Left ventricle myocardium inferior (tissue), 1 donor: Measurements from ENCODE around the gene R3HDM2. TPM values are rescaled to one million over a fixed set of nuclear protein-coding genes. Genes with fewer than 3 reads are reported as not detected.
A peak's percentile ranks its signal among the peaks of the same experiment; 100 is the strongest.

Experiments used
- DNase-seq: peaks from one replicate; pipeline ENCODE4 v3.0.0-alpha.2; 2020
- H3K27ac ChIP-seq: fragments of 200-600 bp; replicated peaks from 2 replicates; pipeline ENCODE4 v1.8.0; 2021
- H3K27me3 ChIP-seq: fragments of 200-600 bp; 2 replicates; pipeline ENCODE4 v1.8.0; 2021; ENCODE audit warnings: low read depth
- H3K36me3 ChIP-seq: fragments of 200-600 bp; 2 replicates; pipeline ENCODE4 v1.8.0; 2021
- H3K4me1 ChIP-seq: fragments of 200-600 bp; 2 replicates; pipeline ENCODE4 v1.8.0; 2021
- H3K4me3 ChIP-seq: fragments of 200-600 bp; 2 replicates; pipeline ENCODE4 v1.8.0; 2021; ENCODE audit warnings: mild to moderate bottlenecking, moderate library complexity
- H3K9me3 ChIP-seq: fragments of 200-600 bp; replicated peaks from 2 replicates; pipeline ENCODE4 v1.8.0; 2021
- CTCF ChIP-seq: fragments of 200-600 bp; IDR thresholded peaks from 2 replicates; pipeline ENCODE4 v1.8.0; 2021; ENCODE audit warnings: antibody characterized with exemption, mild to moderate bottlenecking, borderline replicate concordance
- intact Hi-C: fragments of 100-400 bp; cut with micrococcal nuclease; formaldehyde crosslinking; loops from one replicate; pipeline ENCODE4 v1.11.0; 2022
- long read RNA-seq: library from polyadenylated mRNA; unstranded; transcript quantifications from one replicate; pipeline ENCODE4 v2.0.0, GENCODE V29; 2021
- total RNA-seq: library from RNA; stranded (reverse); fragmentation: NEBNext Ultra II Directional; extraction: Animal tissue kit (Norgen Biotek cat#: 25700); gene quantifications from one replicate; pipeline ENCODE4 v1.2.1, GENCODE V29; 2021
- donor health status: DM: no; HTN: yes; CAD: no; lungs with severe emphysema.

R3HDM2 gene
- total RNA-seq, result 63.1 TPM
- long read RNA-seq, full-length matches to known transcripts, result 12 of 48 reads
- long read RNA-seq, partial matches to known transcripts, result 12 of 48 reads
- long read RNA-seq, other reads (novel, unspliced or antisense), result 24 of 48 reads

GRCh38 chr12:57430931-57431566 is at the start of gene R3HDM2:
TSS of gene R3HDM2 (minus strand) at chr12:57431043. CDS start at chr12:57310428, 120,615 bp downstream.
- H3K9me3 ChIP-seq, result no peaks in the 10 kb centered on the region
- peaks cover 22% of the 10 kb centered on the region for H3K4me1 ChIP-seq
- TF ChIP-seq CTCF, result no peak
- intact Hi-C loops, result no loop called here
- H3K27ac ChIP-seq, result peak within 1 kb of the TSS; percentile 96
- no peaks in the 10 kb centered on the region for H3K36me3 ChIP-seq
- DNase-seq, result peak; percentile 97
- H3K4me3 ChIP-seq, result peak within 1 kb of the TSS; percentile 81
- H3K27me3 ChIP-seq, result no peaks in the 10 kb centered on the region

- no peak for TF ChIP-seq CTCF
- DNase-seq, result no peak
- H3K27ac ChIP-seq, result peak within 1 kb of the TSS; percentile 41
- no peaks in the 10 kb centered on the region for H3K36me3 ChIP-seq
- no peak within 1 kb of the TSS for H3K4me3 ChIP-seq
- intact Hi-C loops, result no loop called here
- no peaks in the 10 kb centered on the region for H3K9me3 ChIP-seq
- peaks cover 87% of the 10 kb centered on the region for H3K27me3 ChIP-seq
- H3K4me1 ChIP-seq, result peaks cover 19% of the 10 kb centered on the region
Measured at GRCh38 chr12:57479376-57480115, 48.7 kb upstream of the R3HDM2 start, which contains the start of gene ARHGAP9. TSS of gene ARHGAP9 (minus strand) at chr12:57479866. CDS start at chr12:57479406, 460 bp downstream.

- no peak for TF ChIP-seq CTCF
- peaks cover 92% of the 10 kb centered on the region for H3K27me3 ChIP-seq
- DNase-seq, result no peak
- peaks cover 20% of the 10 kb centered on the region for H3K4me1 ChIP-seq
- H3K36me3 ChIP-seq, result no peaks in the 10 kb centered on the region
- no peaks in the 10 kb centered on the region for H3K9me3 ChIP-seq
- peak overlapping the region; percentile 41 for H3K27ac ChIP-seq
- H3K4me3 ChIP-seq, result no peak overlapping the region
- intact Hi-C loops, result no loop called here
Measured at GRCh38 chr12:57479043-57479375, 48.2 kb upstream of the R3HDM2 start.

- DNase-seq, result no peak
- H3K36me3 ChIP-seq, result no peaks in the 10 kb centered on the region
- TF ChIP-seq CTCF, result no peak
- H3K27ac ChIP-seq, result peak overlapping the region; percentile 41
- H3K9me3 ChIP-seq, result no peaks in the 10 kb centered on the region
- peaks cover 99% of the 10 kb centered on the region for H3K27me3 ChIP-seq
- H3K4me1 ChIP-seq, result peaks cover 20% of the 10 kb centered on the region
- H3K4me3 ChIP-seq, result peak overlapping the region; percentile 64
- intact Hi-C loops, result no loop called here
Measured at GRCh38 chr12:57477710-57478681, 47.2 kb upstream of the R3HDM2 start.

- intact Hi-C loops, result no loop called here
- Histone ChIP-seq H3K9me3 (no peaks in the 10 kb centered on the region), H3K27ac (peak overlapping the region; percentile 41), H3K4me3 (peak overlapping the region; percentile 64), H3K36me3 (no peaks in the 10 kb centered on the region), H3K4me1 (peaks cover 20% of the 10 kb centered on the region), H3K27me3 (peaks cover 99% of the 10 kb centered on the region)
- DNase-seq, result no peak
- TF ChIP-seq CTCF, result no peak
Measured at GRCh38 chr12:57476993-57477709, 46.3 kb upstream of the R3HDM2 start.
